IMR-90 (cell line): ENCODE results near the gene MACROD1. TPM values are rescaled to one million over a fixed set of nuclear protein-coding genes. Genes with fewer than 3 reads are reported as not detected.

Experiments
- ATAC-seq: fragments of 200-7000 bp; cut with Tn5 transposase; 2 replicates; pipeline ENCODE4 v1.9.1; 2020; ENCODE audit warnings: low read depth, mild to moderate bottlenecking, moderate library complexity
- BruUV-seq: library from RNA; stranded (reverse); fragments of 400-500 nt; replicated peaks from 2 replicates; lab custom pipeline; 2021; lab: Mats Ljungman, UMichigan
- CTCF ChIA-PET: fragments of 300-600 bp; formaldehyde crosslinking; extraction: SDS; loops from one replicate; lab custom pipeline; 2021; ENCODE audit warnings: antibody characterized with exemption; lab: Yijun Ruan, JAX
- POLR2A ChIA-PET: fragments of 300-600 bp; sonication (Branson Sonifier 250); formaldehyde crosslinking; loops from one replicate; lab custom pipeline; 2022; ENCODE audit warnings: antibody characterized with exemption; ENCODE audit not compliant: unreplicated experiment; lab: Charles Lee
- DNase-seq: peaks from one replicate; pipeline ENCODE4 v3.0.0; 2013
- H2AFZ ChIP-seq: replicated peaks from 2 replicates; pipeline ENCODE3; 2013; ENCODE audit warnings: low read length, mild to moderate bottlenecking; ENCODE audit not compliant: poor library complexity
- H2AK5ac ChIP-seq: 2 replicates; pipeline ENCODE4 v1.6.1; 2013; ENCODE audit warnings: low read depth, low read length, inconsistent platforms
- H2AK9ac ChIP-seq: replicated peaks from 2 replicates; pipeline ENCODE3; 2013; ENCODE audit warnings: mild to moderate bottlenecking, low read depth, low read length, moderate library complexity; ENCODE audit not compliant: poor library complexity
- H2BK120ac ChIP-seq: 2 replicates; pipeline ENCODE4 v1.6.1; 2013; ENCODE audit warnings: low read depth, low read length, inconsistent platforms
- H2BK15ac ChIP-seq: 3 replicates; pipeline ENCODE4 v1.6.1; 2013; ENCODE audit warnings: low read depth, low read length, inconsistent platforms
- H2BK20ac ChIP-seq: 2 replicates; pipeline ENCODE4 v1.6.1; 2013; ENCODE audit warnings: low read depth, mild to moderate bottlenecking, inconsistent platforms, low read length, moderate library complexity
- H2BK5ac ChIP-seq: 2 replicates; pipeline ENCODE4 v1.6.1; 2013; ENCODE audit warnings: mild to moderate bottlenecking, low read depth, low read length, inconsistent platforms; ENCODE audit not compliant: poor library complexity, severe bottlenecking
- H3K14ac ChIP-seq: replicated peaks from 2 replicates; pipeline ENCODE4 v1.6.1; 2013; ENCODE audit warnings: low read depth, low read length, inconsistent platforms
- H3K18ac ChIP-seq: 2 replicates; pipeline ENCODE4 v1.6.1; 2013; ENCODE audit warnings: low read depth, low read length, control low read depth
- H3K23ac ChIP-seq: 2 replicates; pipeline ENCODE4 v1.6.1; 2013; ENCODE audit warnings: low read depth, low read length, inconsistent platforms
- H3K27ac ChIP-seq: 2 replicates; pipeline ENCODE4 v1.5.1; 2013; ENCODE audit warnings: mild to moderate bottlenecking, control low read depth, low read length; ENCODE audit not compliant: insufficient read depth
- H3K27me3 ChIP-seq: 2 replicates; pipeline ENCODE4 v1.6.1; 2013; ENCODE audit warnings: low read length; ENCODE audit not compliant: control insufficient read depth, insufficient read depth
- H3K36me3 ChIP-seq: 2 replicates; pipeline ENCODE4 v1.6.1; 2013; ENCODE audit warnings: low read length, mixed read lengths; ENCODE audit not compliant: control insufficient read depth, insufficient read depth
- H3K4ac ChIP-seq: 2 replicates; pipeline ENCODE4 v1.6.1; 2013; ENCODE audit warnings: low read depth, low read length, inconsistent platforms
- H3K4me1 ChIP-seq: 2 replicates; pipeline ENCODE4 v1.6.1; 2013; ENCODE audit warnings: low read length, mixed read lengths; ENCODE audit not compliant: control insufficient read depth, insufficient read depth
- H3K4me2 ChIP-seq: 2 replicates; pipeline ENCODE4 v1.6.1; 2013; ENCODE audit warnings: low read depth, mild to moderate bottlenecking, control low read depth, low read length, moderate library complexity
- H3K4me3 ChIP-seq: 2 replicates; pipeline ENCODE4 v1.5.1; 2013; ENCODE audit warnings: low read depth, mild to moderate bottlenecking, control low read depth, low read length, moderate library complexity; ENCODE audit not compliant: insufficient read depth
- H3K56ac ChIP-seq: 2 replicates; pipeline ENCODE4 v1.6.1; 2013; ENCODE audit warnings: low read length, inconsistent platforms; ENCODE audit not compliant: insufficient read depth; ENCODE audit errors: extremely low read depth
- H3K79me1 ChIP-seq, 2 experiments: 2 replicates each; pipeline ENCODE4 v1.6.1; 2013; ENCODE audit warnings: low read length in 2 of 2, inconsistent platforms in 1 of 2, low read depth in 1 of 2
- H3K9ac ChIP-seq: 2 replicates; pipeline ENCODE4 v1.6.1; 2013; ENCODE audit warnings: low read depth, low read length, control low read depth
- H3K9me1 ChIP-seq: 2 replicates; pipeline ENCODE4 v1.6.1; 2013; ENCODE audit warnings: low read length, inconsistent platforms; ENCODE audit not compliant: insufficient read depth
- H3K9me3 ChIP-seq: 2 replicates; pipeline ENCODE4 v1.6.1; 2013; ENCODE audit warnings: low read length; ENCODE audit not compliant: control insufficient read depth, insufficient read depth
- H4K20me1 ChIP-seq: 2 replicates; pipeline ENCODE4 v1.6.1; 2013; ENCODE audit warnings: low read length, inconsistent platforms; ENCODE audit not compliant: insufficient read depth
- H4K5ac ChIP-seq: 2 replicates; pipeline ENCODE4 v1.6.1; 2013; ENCODE audit warnings: mild to moderate bottlenecking, low read depth, low read length, control low read depth
- H4K8ac ChIP-seq, 2 experiments: 2 replicates each; pipeline ENCODE4 v1.6.1; 2013; ENCODE audit warnings: low read depth in 2 of 2, low read length in 2 of 2, control low read depth in 1 of 2, inconsistent platforms in 1 of 2
- H4K91ac ChIP-seq: 2 replicates; pipeline ENCODE4 v1.6.1; 2013; ENCODE audit warnings: low read depth, low read length, inconsistent platforms; ENCODE audit not compliant: insufficient read depth
- BHLHE40 ChIP-seq: fragments of 150-350 bp; IDR thresholded peaks from 2 replicates; pipeline ENCODE4 v1.6.1; 2016; ENCODE audit warnings: mild to moderate bottlenecking, low read depth, low read length
- CEBPB ChIP-seq: IDR thresholded peaks from 2 replicates; pipeline ENCODE4 v1.6.1; 2012; ENCODE audit warnings: low read depth, low read length, improper control_type of control experiment
- CHD1 ChIP-seq: IDR thresholded peaks from 2 replicates; pipeline ENCODE4 v1.6.1; 2012; ENCODE audit warnings: low read depth, low read length, improper control_type of control experiment
- MAZ ChIP-seq: IDR thresholded peaks from 2 replicates; pipeline ENCODE4 v1.6.1; 2012; ENCODE audit warnings: low read depth, mild to moderate bottlenecking, low read length, improper control_type of control experiment, moderate library complexity, borderline replicate concordance
- NFE2L2 ChIP-seq: fragments of 150-350 bp; IDR thresholded peaks from 2 replicates; pipeline ENCODE4 v1.6.1; 2016; ENCODE audit warnings: low read depth, mild to moderate bottlenecking, low read length
- POLR2A ChIP-seq: IDR thresholded peaks from 2 replicates; pipeline ENCODE4 v1.6.1; 2012; ENCODE audit warnings: mild to moderate bottlenecking, low read depth, low read length
- RAD21 ChIP-seq: IDR thresholded peaks from 2 replicates; pipeline ENCODE4 v1.6.1; 2012; ENCODE audit warnings: low read length, improper control_type of control experiment
- RCOR1 ChIP-seq: IDR thresholded peaks from 2 replicates; pipeline ENCODE4 v1.6.1; 2012; ENCODE audit warnings: mild to moderate bottlenecking, low read length, improper control_type of control experiment; ENCODE audit not compliant: insufficient replicate concordance
- RFX5 ChIP-seq: IDR thresholded peaks from 2 replicates; pipeline ENCODE4 v1.8.0; 2012; ENCODE audit warnings: low read depth, mild to moderate bottlenecking, low read length, moderate library complexity
- WGBS, 2 experiments: methylation state at CpG; one replicate each; pipeline versions ENCODE4 v1.1.5 to v1.1.7; 2013; ENCODE audit warnings: missing lambda C conversion rate in 2 of 2; ENCODE audit not compliant: insufficient read length in 1 of 2; ENCODE audit errors: extremely low coverage in 2 of 2; 5-methylcytosine and 5-hydroxymethylcytosine counted together
- dilution Hi-C: fragments of 300-500 bp; cut with HindIII; formaldehyde crosslinking; loops from one replicate; pipeline ENCODE4 v1.14.3; 2018; ENCODE audit warnings: low sequenced_read_pairs; ENCODE audit not compliant: unreplicated experiment
- in situ Hi-C: fragments of 300-500 bp; cut with MboI; formaldehyde crosslinking; loops from 3 replicates; pipeline ENCODE4 v1.14.3; 2019; ENCODE audit warnings: low sequenced_read_pairs, inconsistent platforms, mixed read lengths
- intact Hi-C: fragments of 100-400 bp; cut with micrococcal nuclease; formaldehyde crosslinking; loops from 2 replicates; pipeline ENCODE4 v1.10.0; 2022
- polyA plus RNA-seq, 3 experiments: library from polyadenylated mRNA; depleted of rRNA; stranded (reverse); fragments of >200 nt; gene quantifications; 2 replicates each; pipeline ENCODE4 v1.2.3, GENCODE V29; 2012; ENCODE audit warnings: low replicate concordance in 1 of 3
- total RNA-seq: library from RNA; depleted of rRNA; stranded (reverse); fragments of >200 nt; gene quantifications from 2 replicates; pipeline ENCODE4 v1.2.3, GENCODE V29; 2012
- TF ChIP-seq, protein P1 (sequence below): fragments of 150-350 bp; IDR thresholded peaks from 2 replicates; pipeline ENCODE4 v1.6.1; 2016; ENCODE audit warnings: low read depth, mild to moderate bottlenecking, low read length, moderate library complexity, borderline replicate concordance
- TF ChIP-seq, protein P2 (sequence below): conservative IDR thresholded peaks from 2 replicates; pipeline ENCODE4 v1.5.1; 2012; ENCODE audit warnings: mild to moderate bottlenecking, low read depth, low read length, improper control_type of control experiment

The MACROD1 gene
- total and polyA plus RNA-seq, 2 of the 4 experiments (the other 2 are of a cell fraction), result 2.5 to 9.3 TPM

DNA sequence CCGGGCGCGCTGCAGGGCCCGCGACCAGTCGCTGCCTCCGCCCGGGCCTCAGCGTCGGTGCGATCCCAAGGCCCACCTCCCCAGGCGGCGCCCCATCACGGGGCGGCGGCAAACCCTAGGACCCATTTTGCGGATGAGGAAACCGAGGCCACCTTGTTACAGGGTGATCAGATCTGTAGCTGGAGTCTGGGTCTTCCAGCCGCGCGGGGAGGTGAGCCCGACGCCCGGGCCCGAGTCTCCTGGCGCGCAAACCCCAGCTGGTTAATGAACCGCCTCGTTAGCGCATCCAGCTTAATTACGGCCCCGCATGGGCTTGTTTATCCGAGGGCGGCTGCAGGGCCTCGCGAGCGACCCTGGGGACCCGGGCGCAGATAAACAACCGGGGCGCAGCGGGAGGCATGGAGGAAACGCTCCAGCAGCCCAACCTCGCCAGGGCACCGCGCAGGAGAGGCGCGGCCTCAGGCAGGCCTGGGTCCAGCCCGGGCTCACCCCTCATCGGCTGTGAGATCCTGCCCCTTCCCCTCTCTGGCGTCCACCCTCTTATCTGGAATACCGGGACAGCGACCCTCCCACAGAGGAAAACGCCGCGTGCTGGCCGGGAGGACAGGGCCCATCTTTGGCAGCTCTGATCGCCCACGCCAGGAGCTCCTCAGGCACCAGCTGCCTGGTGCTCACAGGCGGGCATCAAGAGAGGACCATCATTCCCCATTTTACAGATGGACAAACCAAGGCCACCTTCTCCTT lies 165.0 kb downstream of the MACROD1 start (continued):
- TF ChIP-seq MAZ (no peak), RFX5 (no peak)

- Histone ChIP-seq H3K23ac (no peak overlapping the region), H4K8ac (peak overlapping the region in 1 of 2 experiments; percentile 40; a peak in 1 of 4 replicates), H4K91ac (no peak overlapping the region), H3K4ac (no peak overlapping the region), H3K4me2 (no peak overlapping the region), H2AK9ac (peak overlapping the region; percentile 88), H3K27me3 (no peaks in the 10 kb centered on the region), H2BK20ac (no peak overlapping the region), H2AK5ac (no peak overlapping the region), H4K5ac (no peak overlapping the region), H2BK5ac (no peak overlapping the region), H2BK15ac (no peak overlapping the region), H3K14ac (no peak overlapping the region), H3K79me1 (peaks cover 0 to 7% of the 10 kb centered on the region in 2 experiments; a peak in 1 of 4 replicates), H3K27ac (no peak overlapping the region), H4K20me1 (peaks cover 17% of the 10 kb centered on the region), H2BK120ac (no peak overlapping the region), H3K4me3 (no peak overlapping the region), H3K9ac (no peak overlapping the region), H3K4me1 (0 out of 2 replicates have a peak, but pooled peaks cover 1% of the 10 kb centered on the region), H3K9me3 (no peaks in the 10 kb centered on the region), H3K18ac (no peak overlapping the region), H3K56ac (no peak overlapping the region), H2AFZ (peak overlapping the region; percentile 81), H3K9me1 (0 out of 2 replicates have a peak, but pooled peaks cover 3% of the 10 kb centered on the region), H3K36me3 (peaks cover 31% of the 10 kb centered on the region)
- DNase-seq (peak; percentile 59), ATAC-seq (peak; percentile 87)
- in situ Hi-C loops (no loop called here), dilution Hi-C loops (no loop called here), intact Hi-C loops (loop anchor here (1.0 to 10.0 kb wide), 2 partner anchors 148 to 305 kb away; partner anchors contain the start of genes CATSPERZ and ESRRA)
- CTCF ChIA-PET, result interaction anchor here (0.9 kb wide), 1 partner anchor 150 kb away, joined by 3 read pairs; no protein-coding TSS in a partner anchor
- 9% methylated on average over 29 of the region's 67 CpGs; no CpG with 5 or more reads in 1 of the 2 experiments for WGBS, 2 experiments
- POLR2A ChIA-PET, result no interaction called here
- BruUV-seq, result no TSS peak
- TF ChIP-seq RCOR1 (no peak), RFX5 (no peak), MAZ (peak; percentile 55; the same call in 1 of the 2 replicates), NFE2L2 (no peak), CEBPB (no peak), RAD21 (peak; percentile 85), POLR2A (no peak), CHD1 (no peak), BHLHE40 (no peak)
- TF ChIP-seq, protein P1, sequence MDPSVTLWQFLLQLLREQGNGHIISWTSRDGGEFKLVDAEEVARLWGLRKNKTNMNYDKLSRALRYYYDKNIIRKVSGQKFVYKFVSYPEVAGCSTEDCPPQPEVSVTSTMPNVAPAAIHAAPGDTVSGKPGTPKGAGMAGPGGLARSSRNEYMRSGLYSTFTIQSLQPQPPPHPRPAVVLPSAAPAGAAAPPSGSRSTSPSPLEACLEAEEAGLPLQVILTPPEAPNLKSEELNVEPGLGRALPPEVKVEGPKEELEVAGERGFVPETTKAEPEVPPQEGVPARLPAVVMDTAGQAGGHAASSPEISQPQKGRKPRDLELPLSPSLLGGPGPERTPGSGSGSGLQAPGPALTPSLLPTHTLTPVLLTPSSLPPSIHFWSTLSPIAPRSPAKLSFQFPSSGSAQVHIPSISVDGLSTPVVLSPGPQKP, result no peak
- TF ChIP-seq, protein P2, sequence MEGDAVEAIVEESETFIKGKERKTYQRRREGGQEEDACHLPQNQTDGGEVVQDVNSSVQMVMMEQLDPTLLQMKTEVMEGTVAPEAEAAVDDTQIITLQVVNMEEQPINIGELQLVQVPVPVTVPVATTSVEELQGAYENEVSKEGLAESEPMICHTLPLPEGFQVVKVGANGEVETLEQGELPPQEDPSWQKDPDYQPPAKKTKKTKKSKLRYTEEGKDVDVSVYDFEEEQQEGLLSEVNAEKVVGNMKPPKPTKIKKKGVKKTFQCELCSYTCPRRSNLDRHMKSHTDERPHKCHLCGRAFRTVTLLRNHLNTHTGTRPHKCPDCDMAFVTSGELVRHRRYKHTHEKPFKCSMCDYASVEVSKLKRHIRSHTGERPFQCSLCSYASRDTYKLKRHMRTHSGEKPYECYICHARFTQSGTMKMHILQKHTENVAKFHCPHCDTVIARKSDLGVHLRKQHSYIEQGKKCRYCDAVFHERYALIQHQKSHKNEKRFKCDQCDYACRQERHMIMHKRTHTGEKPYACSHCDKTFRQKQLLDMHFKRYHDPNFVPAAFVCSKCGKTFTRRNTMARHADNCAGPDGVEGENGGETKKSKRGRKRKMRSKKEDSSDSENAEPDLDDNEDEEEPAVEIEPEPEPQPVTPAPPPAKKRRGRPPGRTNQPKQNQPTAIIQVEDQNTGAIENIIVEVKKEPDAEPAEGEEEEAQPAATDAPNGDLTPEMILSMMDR, result peak; percentile 78
Observed at GRCh38 chr11:64000026-64000739, 165.7 kb downstream of the MACROD1 start.
